ENCODE results near the gene CDC73. TPM values are rescaled to one million over a fixed set of nuclear protein-coding genes. Genes with fewer than 3 reads are reported as not detected.

Gene CDC73
- total and polyA plus RNA-seq, 4 donors, result 5.8 to 20.6 (median 12.6) TPM

- TF ChIP-seq HNF4G (IDR thresholded peaks at IDR 0.05) (no peak), FOXA1 (IDR thresholded peaks at IDR 0.05) (no peak), HNF4A (conservative IDR thresholded peaks at IDR 0.05) (no peak), ZBTB33 (IDR thresholded peaks at IDR 0.05) (no peak), YY1 (IDR thresholded peaks at IDR 0.05) (no peak), TAF1 (conservative IDR thresholded peaks at IDR 0.05) (no peak), RXRA (IDR thresholded peaks at IDR 0.05) (no peak), CTCF (IDR thresholded peaks at IDR 0.05; ENCODE audit: low read depth, low read length, missing input control) (no peak), EGR1 (IDR thresholded peaks at IDR 0.05; ENCODE audit: low read depth in 2 of 2) (no peak), GABPA (IDR thresholded peaks at IDR 0.05 in 1 of 2, conservative IDR thresholded peaks at IDR 0.05 in 1 of 2) (no peak), SP1 (IDR thresholded peaks at IDR 0.05) (no peak), MAX (IDR thresholded peaks at IDR 0.05) (no peak), RAD21 (IDR thresholded peaks at IDR 0.05) (no peak)
- Histone ChIP-seq H3K9ac (ENCODE audit: low read depth in 1 of 2, low read length in 2 of 2) (no peak overlapping the region), H3K27ac (ENCODE audit: low read depth in 1 of 2, low read length in 2 of 2) (no peak overlapping the region), H3K36me3 (ENCODE audit: control insufficient read depth in 4 of 4, insufficient read depth in 3 of 4, low read depth in 1 of 4, low read length in 3 of 4) (peaks cover 2 to 36% (median 22%) of the 10 kb centered on the region in 4 donors), H3K27me3 (ENCODE audit: control insufficient read depth in 4 of 4, insufficient read depth in 4 of 4, low read length in 3 of 4) (no peaks in the 10 kb centered on the region), H3K9me3 (ENCODE audit: control insufficient read depth in 4 of 4, low read length in 3 of 4) (no peaks in the 10 kb centered on the region), H3K4me1 (ENCODE audit: control insufficient read depth in 4 of 4, insufficient read depth in 4 of 4, low read length in 3 of 4) (no peaks in the 10 kb centered on the region), H3K4me3 (ENCODE audit: low read depth in 1 of 3, low read length in 3 of 3) (no peak overlapping the region)
- DNase-seq (ENCODE audit: low spot score), result no peak
- 93% methylated on average over 3 of the region's 3 CpGs for WGBS
Observed at GRCh38 chr1:193141804-193142203, 20.0 kb downstream of the CDC73 start.

- TF ChIP-seq ATF3 (IDR thresholded peaks at IDR 0.05) (no peak), JUND (IDR thresholded peaks at IDR 0.05) (no peak), GABPA (IDR thresholded peaks at IDR 0.05 in 1 of 2, conservative IDR thresholded peaks at IDR 0.05 in 1 of 2) (no peak), HNF4A (conservative IDR thresholded peaks at IDR 0.05) (no peak), ZBTB33 (IDR thresholded peaks at IDR 0.05) (no peak), FOXA1 (IDR thresholded peaks at IDR 0.05) (no peak), HNF4G (IDR thresholded peaks at IDR 0.05) (no peak), NR2F2 (IDR thresholded peaks at IDR 0.05) (no peak), RAD21 (IDR thresholded peaks at IDR 0.05) (no peak)
- no peak for DNase-seq (ENCODE audit: low spot score)
- Histone ChIP-seq H3K4me1 (ENCODE audit: control insufficient read depth in 4 of 4, insufficient read depth in 4 of 4, low read length in 3 of 4) (no peaks in the 10 kb centered on the region), H3K27me3 (ENCODE audit: control insufficient read depth in 4 of 4, insufficient read depth in 4 of 4, low read length in 3 of 4) (no peaks in the 10 kb centered on the region), H3K9ac (ENCODE audit: low read depth in 1 of 2, low read length in 2 of 2) (no peak overlapping the region), H3K9me3 (ENCODE audit: control insufficient read depth in 4 of 4, low read length in 3 of 4) (no peaks in the 10 kb centered on the region), H3K36me3 (ENCODE audit: control insufficient read depth in 4 of 4, insufficient read depth in 3 of 4, low read depth in 1 of 4, low read length in 3 of 4) (peaks cover 6 to 31% (median 22%) of the 10 kb centered on the region in 4 donors), H3K4me3 (ENCODE audit: low read depth in 1 of 3, low read length in 3 of 3) (no peak overlapping the region), H3K27ac (ENCODE audit: low read depth in 1 of 2, low read length in 2 of 2) (no peak overlapping the region)
- whole genome bisulfite sequencing, result 82% methylated on average over 2 of the region's 2 CpGs
Observed at GRCh38 chr1:193142409-193142808, 20.6 kb downstream of the CDC73 start.
